Cardiac muscle cell (in vitro differentiated cells and primary cell): ENCODE results near the gene MARK4. TPM values are rescaled to one million over a fixed set of nuclear protein-coding genes. Genes with fewer than 3 reads are reported as not detected.
A peak's percentile ranks its signal among the peaks of the same experiment; 100 is the strongest.

Source experiments
- DNase-seq, 2 donors: peaks; one replicate each; pipeline versions ENCODE4 v3.0.0 to v3.0.0-alpha.2; 2010 to 2017; ENCODE audit warnings: low read depth in 1 of 2, low spot score in 1 of 2
- H3K27ac ChIP-seq: fragments of 200-600 bp; sonication (generic); 2 replicates; pipeline ENCODE4 v1.5.1; 2016
- H3K27me3 ChIP-seq: fragments of 200-600 bp; sonication (generic); 2 replicates; pipeline ENCODE4 v1.6.0; 2016; ENCODE audit warnings: control low read depth
- H3K36me3 ChIP-seq: fragments of 200-600 bp; sonication (generic); 2 replicates; pipeline ENCODE4 v1.5.1; 2016; ENCODE audit warnings: control low read depth
- H3K4me1 ChIP-seq: fragments of 200-600 bp; sonication (generic); 2 replicates; pipeline ENCODE4 v1.8.1; 2017; ENCODE audit warnings: low read depth, mild to moderate bottlenecking, mixed run types
- H3K4me3 ChIP-seq: fragments of 200-600 bp; sonication (generic); 2 replicates; pipeline ENCODE4 v1.5.1; 2016; ENCODE audit warnings: mild to moderate bottlenecking
- H3K9me3 ChIP-seq: fragments of 200-600 bp; sonication (generic); 2 replicates; pipeline ENCODE4 v1.5.1; 2017; ENCODE audit warnings: low read depth, mild to moderate bottlenecking, control low read depth
- CTCF ChIP-seq: IDR thresholded peaks from 2 replicates; pipeline ENCODE4 v1.5.1; 2012; ENCODE audit warnings: low read depth, mild to moderate bottlenecking, low read length
- polyA plus RNA-seq: library from polyadenylated mRNA; unstranded; fragments of >200 nt; fragmentation: Nextera tagmentation; extraction: Ambion mirVana; gene quantifications from 2 replicates; pipeline ENCODE4 v1.2.1, GENCODE V29; 2016
- total RNA-seq: library from RNA; depleted of rRNA; stranded (reverse); fragments of >200 nt; gene quantifications from 2 replicates; pipeline ENCODE4 v1.2.3, GENCODE V29; 2016

The MARK4 gene
- total and polyA plus RNA-seq, 2 experiments from 2014 or later: 21.0 to 135 TPM

GRCh38 chr19:45280471-45280961 is 29.4 kb downstream of the MARK4 start:
- Histone ChIP-seq H3K27ac (no peak overlapping the region), H3K9me3 (no peaks in the 10 kb centered on the region), H3K27me3 (no peaks in the 10 kb centered on the region), H3K36me3 (peaks cover 33% of the 10 kb centered on the region), H3K4me3 (no peak overlapping the region), H3K4me1 (no peaks in the 10 kb centered on the region)
- TF ChIP-seq CTCF: no peak
- DNase-seq: no peak

GRCh38 chr19:45283443-45284033 is 32.5 kb downstream of the MARK4 start:
- no peaks in the 10 kb centered on the region for H3K27me3 ChIP-seq
- H3K36me3 ChIP-seq: peaks cover 36% of the 10 kb centered on the region
- H3K4me3 ChIP-seq: no peak overlapping the region
- no peak for DNase-seq
- no peak for TF ChIP-seq CTCF
- H3K4me1 ChIP-seq: no peaks in the 10 kb centered on the region
- no peaks in the 10 kb centered on the region for H3K9me3 ChIP-seq
- no peak overlapping the region for H3K27ac ChIP-seq

GRCh38 chr19:45290381-45290931 is 39.4 kb downstream of the MARK4 start:
- Histone ChIP-seq H3K27me3 (no peaks in the 10 kb centered on the region), H3K36me3 (peaks cover 10% of the 10 kb centered on the region), H3K4me1 (no peaks in the 10 kb centered on the region), H3K27ac (no peak overlapping the region), H3K9me3 (no peaks in the 10 kb centered on the region), H3K4me3 (no peak overlapping the region)
- no peak for TF ChIP-seq CTCF
- no peak for DNase-seq

GRCh38 chr19:45291834-45292233 is 40.8 kb downstream of the MARK4 start:
- Histone ChIP-seq H3K27me3 (no peaks in the 10 kb centered on the region), H3K4me3 (no peak overlapping the region), H3K27ac (no peak overlapping the region), H3K4me1 (no peaks in the 10 kb centered on the region), H3K9me3 (no peaks in the 10 kb centered on the region), H3K36me3 (peaks cover 7% of the 10 kb centered on the region)
- TF ChIP-seq CTCF: no peak
- DNase-seq: no peak

- no peaks in the 10 kb centered on the region for H3K9me3 ChIP-seq
- no peaks in the 10 kb centered on the region for H3K4me1 ChIP-seq
- no peak overlapping the region for H3K4me3 ChIP-seq
- H3K27me3 ChIP-seq: no peaks in the 10 kb centered on the region
- TF ChIP-seq CTCF: no peak
- H3K27ac ChIP-seq: peak overlapping the region; percentile 42
- no peak for DNase-seq
- no peaks in the 10 kb centered on the region for H3K36me3 ChIP-seq
Observed at GRCh38 chr19:45293682-45294081, 42.6 kb downstream of the MARK4 start.
